HG03175 (cell line): ENCODE data around the gene ABHD12.
"Not testable (repeated sequence)": the region's sequence is repeated elsewhere in the genome, so short reads cannot be mapped to it uniquely, and the experiment has no call there.

Source experiments
- ATAC-seq: cut with Tn5 transposase; IDR thresholded peaks from one replicate; pipeline ENCODE4 v1.9.1; 2021; ENCODE audit warnings: mild to moderate bottlenecking, moderate library complexity; ENCODE audit not compliant: unreplicated experiment

Gene ABHD12

GRCh38 chr20:25355011-25355595 lies 35.5 kb downstream of the ABHD12 start:
- ATAC-seq, result no peak

- ATAC-seq, result no peak
Observed at GRCh38 chr20:25353747-25354705, 36.6 kb downstream of the ABHD12 start.

- ATAC-seq, result no peak
Observed at GRCh38 chr20:25353353-25353746, 37.3 kb downstream of the ABHD12 start.

DNA sequence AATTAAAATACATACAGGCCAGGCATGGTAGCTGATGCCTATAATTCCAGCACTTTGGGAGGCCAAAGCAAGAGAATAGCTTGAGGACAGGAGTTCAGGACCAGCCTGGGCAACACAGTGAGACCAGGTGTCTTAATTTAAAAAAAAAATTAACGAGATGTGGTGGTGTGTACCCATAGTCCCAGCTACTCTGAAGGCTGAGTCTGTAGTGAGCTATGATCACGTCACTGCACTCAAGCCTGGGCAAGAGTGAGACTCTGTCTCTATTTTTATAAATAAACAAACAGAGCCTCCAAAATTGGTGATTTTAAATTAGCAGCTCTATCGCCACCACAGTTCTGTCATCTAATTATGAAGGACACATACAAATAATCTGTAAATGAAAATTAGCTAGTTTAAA lies 37.9 kb downstream of the ABHD12 start:
- no peak for ATAC-seq

GRCh38 chr20:25351024-25351360 lies 39.6 kb downstream of the ABHD12 start:
- no peak for ATAC-seq

DNA sequence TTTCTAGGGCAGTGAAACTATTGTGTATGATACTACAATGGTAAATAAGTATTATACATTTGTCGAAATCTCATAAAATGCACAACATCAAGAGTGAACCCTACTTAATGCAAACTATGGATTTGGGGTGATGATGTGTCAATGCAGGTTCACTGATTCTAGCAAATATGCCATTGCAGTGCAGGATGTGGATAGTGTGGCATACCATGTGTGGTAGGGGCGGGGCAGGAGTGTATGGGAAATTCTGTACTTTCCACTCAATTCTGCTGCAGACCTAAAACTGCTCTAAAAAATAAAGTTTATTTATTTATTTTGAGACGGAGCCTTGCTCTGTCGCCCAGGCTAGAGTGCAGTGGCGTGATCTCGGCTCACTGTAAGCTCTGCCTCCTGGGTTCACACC lies 44.3 kb downstream of the ABHD12 start:
- ATAC-seq, result no peak

DNA sequence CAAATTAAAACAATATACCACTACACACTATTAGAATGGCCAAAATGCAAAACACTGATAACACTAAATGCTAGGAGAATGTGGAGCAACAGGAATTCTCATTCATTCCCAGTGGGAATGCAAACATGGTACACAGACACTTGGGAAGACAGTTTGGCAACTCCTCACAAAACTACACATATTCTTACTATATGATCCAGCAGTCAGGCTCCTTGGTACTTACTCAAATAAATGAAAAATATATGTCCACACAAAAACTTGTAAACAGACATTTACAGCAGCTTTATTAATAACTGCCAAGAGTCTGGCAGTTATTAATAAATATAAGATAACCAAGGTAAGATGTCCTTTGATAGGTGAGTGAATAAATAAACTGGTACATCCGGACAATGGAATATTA lies 44.9 kb downstream of the ABHD12 start:
- no peak for ATAC-seq

DNA sequence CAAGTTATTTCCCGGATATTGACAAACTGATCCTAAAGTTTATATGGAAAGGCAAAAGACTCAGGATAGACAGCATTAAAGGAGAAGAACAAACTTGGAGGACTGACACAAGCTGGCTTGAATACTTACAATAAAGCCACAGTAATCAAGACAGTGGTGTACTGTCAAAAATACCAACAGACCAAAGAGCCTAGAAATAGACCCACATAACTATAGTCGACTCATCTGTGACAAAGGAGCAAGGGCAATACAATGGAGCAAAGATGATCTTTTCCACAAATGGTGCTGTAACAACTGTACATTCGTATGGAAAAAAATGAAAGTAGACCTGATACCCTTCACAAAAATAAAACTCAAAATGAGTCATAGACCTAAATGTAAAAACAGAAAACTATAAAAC lies 46.0 kb downstream of the ABHD12 start:
- no peak for ATAC-seq

DNA sequence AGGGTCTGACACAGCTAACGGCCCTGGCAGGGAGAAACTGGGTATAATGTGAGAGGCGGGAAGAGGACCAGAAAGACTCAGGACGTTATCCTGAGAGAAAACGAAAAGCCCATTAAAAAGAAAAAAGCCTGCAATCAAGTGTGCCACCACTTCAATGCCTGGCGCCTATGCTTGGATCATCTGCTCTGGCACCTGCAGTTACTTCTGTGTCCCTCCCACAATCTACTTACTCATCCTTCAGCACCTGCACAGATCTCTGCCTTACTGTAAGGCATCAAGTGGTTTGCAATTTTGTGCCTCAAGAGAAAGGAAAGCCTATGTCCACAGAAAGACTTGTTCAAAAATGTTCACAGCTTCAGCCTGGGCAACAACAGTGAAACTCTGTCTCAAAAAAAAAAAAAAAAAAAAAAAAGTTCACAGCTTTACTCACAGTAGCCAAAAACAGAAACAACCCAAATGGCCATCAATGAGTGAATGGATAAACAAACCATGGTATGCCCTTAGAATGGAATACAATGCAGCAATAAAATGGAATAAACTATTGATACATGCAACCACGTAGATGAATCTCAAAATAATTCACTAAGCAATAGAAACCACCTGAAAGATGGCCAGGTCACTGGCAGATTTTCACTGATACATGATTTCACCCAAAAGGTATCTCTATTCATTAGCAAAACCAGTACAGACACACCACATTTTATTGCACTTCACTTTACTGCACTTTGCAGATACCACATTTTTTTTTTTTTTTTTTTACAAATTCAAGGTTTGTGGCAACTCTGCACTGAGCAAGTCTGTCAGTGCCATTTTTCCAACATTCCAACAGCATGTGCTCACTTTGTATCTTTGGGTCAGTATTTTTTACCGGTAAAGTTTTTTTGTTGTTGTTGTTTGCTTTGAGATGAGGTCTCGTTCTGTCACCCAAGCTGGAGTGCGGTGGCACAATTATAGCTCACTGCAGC lies 48.6 kb downstream of the ABHD12 start:
- ATAC-seq, result no peak

- ATAC-seq, result no peak
Observed at GRCh38 chr20:25340380-25340779, 50.3 kb downstream of the ABHD12 start.

- no peak for ATAC-seq
Observed at GRCh38 chr20:25339608-25340007, 51.0 kb downstream of the ABHD12 start.

- no peak for ATAC-seq
Observed at GRCh38 chr20:25338112-25339023, 52.3 kb downstream of the ABHD12 start.

GRCh38 chr20:25336561-25337422 lies 53.8 kb downstream of the ABHD12 start:
- ATAC-seq, result no peak

GRCh38 chr20:25334972-25335371 lies 55.7 kb downstream of the ABHD12 start:
- not testable (repeated sequence) for ATAC-seq

DNA sequence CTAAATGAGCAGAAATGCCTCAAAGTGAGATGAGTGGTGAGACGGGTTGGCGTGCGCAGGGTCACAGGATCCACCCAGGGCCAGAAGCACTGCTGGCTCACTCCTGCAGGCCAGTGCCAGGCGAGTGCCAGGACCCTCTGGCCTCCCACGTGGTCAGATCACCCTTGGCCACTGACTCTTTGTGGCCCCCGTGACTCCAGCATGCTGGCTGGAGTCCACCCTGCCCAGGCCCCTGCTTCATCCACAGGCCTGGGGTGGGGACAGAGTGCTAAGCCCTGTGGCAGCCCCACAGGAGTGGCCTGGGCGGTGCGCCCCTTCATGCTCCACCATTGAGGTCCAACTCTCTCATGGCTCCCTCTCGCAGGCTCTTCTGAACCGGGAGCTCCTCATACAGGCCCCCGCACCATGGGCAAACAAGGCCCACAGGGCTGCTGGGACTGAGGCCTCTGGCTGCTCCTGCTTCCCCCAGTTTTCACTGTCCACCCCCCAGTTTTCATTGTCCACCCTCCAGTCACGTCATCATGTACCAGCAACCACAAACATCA lies 61.6 kb downstream of the ABHD12 start:
- no peak for ATAC-seq

GRCh38 chr20:25327521-25328235 lies 63.0 kb downstream of the ABHD12 start:
- no peak for ATAC-seq

GRCh38 chr20:25325997-25326396 lies 64.6 kb downstream of the ABHD12 start:
- no peak for ATAC-seq

DNA sequence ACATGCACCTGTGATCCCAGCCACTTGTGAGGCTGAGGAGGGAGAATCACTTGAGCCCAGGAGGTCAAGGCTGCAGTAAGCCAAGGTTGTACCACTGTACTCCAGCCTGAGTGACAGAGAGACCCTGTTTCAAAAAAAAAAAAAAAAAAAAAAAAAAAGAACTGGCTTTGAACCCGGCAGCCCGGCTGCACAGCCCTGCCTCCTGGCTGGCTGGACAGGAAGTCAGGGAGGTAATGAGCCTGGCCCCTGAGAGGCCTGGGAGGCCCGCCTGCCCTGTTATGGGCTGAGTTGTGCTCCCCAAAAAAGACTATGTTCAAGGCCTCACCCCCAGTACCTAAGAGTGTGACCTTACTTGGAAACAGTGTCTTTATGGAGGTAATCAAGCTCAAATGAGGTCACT lies 65.6 kb downstream of the ABHD12 start:
- ATAC-seq, result no peak
